Pancreas (tissue), 10 donors: ENCODE results near the gene PIK3CD. TPM values are rescaled to one million over a fixed set of nuclear protein-coding genes. Genes with fewer than 3 reads are reported as not detected.

Experiments
- ATAC-seq, 4 donors: fragments of 200-7000 bp; cut with Tn5 transposase; one replicate each; pipeline versions ENCODE4 v1.8.0 to v1.9.1; 2020; ENCODE audit warnings: mild to moderate bottlenecking in 4 of 4, moderate library complexity in 4 of 4
- DNase-seq, 6 donors: peaks; one replicate each; pipeline ENCODE4 v3.0.0-alpha.2; 2020
- FAIRE-seq: peaks from 2 replicates; lab custom pipeline; 2012; peaks lifted over from hg19 to GRCh38; lab: Jason Lieb, UNC
- H3K27ac ChIP-seq, 4 donors: fragments of 200-600 bp; sonication (generic); 1 replicate in 3 of 4; 2 replicates in 1 of 4; pipeline versions ENCODE4 v1.5.0 to v1.8.0; 2020
- H3K27me3 ChIP-seq, 4 donors: fragments of 200-600 bp; one replicate each; pipeline ENCODE4 v1.8.0; 2021
- H3K36me3 ChIP-seq, 3 donors: fragments of 200-600 bp; sonication (generic) in 1 of 3; one replicate each; pipeline versions ENCODE4 v1.5.0 to v1.8.0; 2020 to 2021
- H3K4me1 ChIP-seq, 3 donors: fragments of 200-600 bp; one replicate each; pipeline ENCODE4 v1.8.0; 2021
- H3K4me3 ChIP-seq, 4 donors: fragments of 200-600 bp; sonication (generic) in 2 of 4; one replicate each; pipeline versions ENCODE4 v1.5.0 to v1.8.0; 2020 to 2021
- H3K9me3 ChIP-seq, 4 donors: fragments of 200-600 bp; one replicate each; pipeline ENCODE4 v1.8.0; 2021
- WGBS, 2 donors: extraction: QIAGEN DNeasy Blood & Tissue Kit; methylation state at CpG; one replicate each; pipeline ENCODE4 v1.1.7; 2013; 5-methylcytosine and 5-hydroxymethylcytosine counted together
- intact Hi-C, 3 donors: fragments of 100-400 bp; cut with DNase I; formaldehyde crosslinking; loops; one replicate each; pipeline versions ENCODE4 v1.11.1 to v1.14.2; 2022
- polyA plus RNA-seq, 2 donors: library from polyadenylated mRNA; stranded (reverse); fragments of 200-250 nt; gene quantifications; one replicate each; pipeline ENCODE4 v1.2.3, GENCODE V29; 2013
- total RNA-seq, 6 donors: library from RNA; stranded (reverse); fragmentation: NEBNext Ultra II Directional in 4 of 6; extraction: Animal tissue kit (Norgen Biotek cat#: 25700) in 4 of 6; gene quantifications; one replicate each; pipeline versions ENCODE4 v1.2.1 to v1.2.4, GENCODE V29; 2021 to 2023
- TF ChIP-seq, protein P1 (sequence below), 4 donors: fragments of 200-600 bp; sonication (generic) in 3 of 4; IDR thresholded peaks; one replicate each; pipeline versions ENCODE4 v1.5.0 to v1.8.0; 2021; ENCODE audit warnings: antibody characterized with exemption in 4 of 4
- donor health status: healthy with polysubstance abuse.
- donor health status: DM: no; HTN: no; CAD: no; lungs with moderate emphysema.
- donor health status: DM: no; HTN: no; CAD: no.
- donor health status: control.
- donor health status: control.
- donor health status: Bipolar disorder and iron deficiency.
- donor health status: DM: yes; HTN: yes; CAD: no.
- donor health status: DM: no; HTN: no; CAD: no.
- donor health status: DM: no; HTN: no; CAD: no.
- donor health status: DM: yes; HTN: yes; CAD: no.

PIK3CD gene
- total and polyA plus RNA-seq, 8 donors, result 1.9 to 10.6 (median 2.3) TPM

GRCh38 chr1:9612162-9612845 is 39.2 kb upstream of the PIK3CD start:
- Histone ChIP-seq H3K4me1 (no peaks in the 10 kb centered on the region), H3K4me3 (no peak overlapping the region), H3K27me3 (no peaks in the 10 kb centered on the region), H3K9me3 (no peaks in the 10 kb centered on the region), H3K36me3 (no peaks in the 10 kb centered on the region), H3K27ac (no peak overlapping the region)
- TF ChIP-seq, protein P1, sequence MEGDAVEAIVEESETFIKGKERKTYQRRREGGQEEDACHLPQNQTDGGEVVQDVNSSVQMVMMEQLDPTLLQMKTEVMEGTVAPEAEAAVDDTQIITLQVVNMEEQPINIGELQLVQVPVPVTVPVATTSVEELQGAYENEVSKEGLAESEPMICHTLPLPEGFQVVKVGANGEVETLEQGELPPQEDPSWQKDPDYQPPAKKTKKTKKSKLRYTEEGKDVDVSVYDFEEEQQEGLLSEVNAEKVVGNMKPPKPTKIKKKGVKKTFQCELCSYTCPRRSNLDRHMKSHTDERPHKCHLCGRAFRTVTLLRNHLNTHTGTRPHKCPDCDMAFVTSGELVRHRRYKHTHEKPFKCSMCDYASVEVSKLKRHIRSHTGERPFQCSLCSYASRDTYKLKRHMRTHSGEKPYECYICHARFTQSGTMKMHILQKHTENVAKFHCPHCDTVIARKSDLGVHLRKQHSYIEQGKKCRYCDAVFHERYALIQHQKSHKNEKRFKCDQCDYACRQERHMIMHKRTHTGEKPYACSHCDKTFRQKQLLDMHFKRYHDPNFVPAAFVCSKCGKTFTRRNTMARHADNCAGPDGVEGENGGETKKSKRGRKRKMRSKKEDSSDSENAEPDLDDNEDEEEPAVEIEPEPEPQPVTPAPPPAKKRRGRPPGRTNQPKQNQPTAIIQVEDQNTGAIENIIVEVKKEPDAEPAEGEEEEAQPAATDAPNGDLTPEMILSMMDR (IDR thresholded peaks at IDR 0.05), result no peak
- ATAC-seq (no peak), DNase-seq (no peak), FAIRE-seq (no peak)
- WGBS, 2 donors, result 90 to 91% methylated on average over 11 of the region's 11 CpGs
- intact Hi-C loops, result no loop called here

GRCh38 chr1:9612871-9613624 is 38.5 kb upstream of the PIK3CD start:
- Histone ChIP-seq H3K27me3 (no peaks in the 10 kb centered on the region), H3K9me3 (no peaks in the 10 kb centered on the region), H3K27ac (no peak overlapping the region), H3K36me3 (no peaks in the 10 kb centered on the region), H3K4me1 (no peaks in the 10 kb centered on the region), H3K4me3 (no peak overlapping the region)
- DNase-seq, result peak in 2 of 6 donors; percentile 47 to 62
- 90 to 91% methylated on average over 20 of the region's 20 CpGs for WGBS, 2 donors
- no peak for ATAC-seq
- TF ChIP-seq, protein P1 (IDR thresholded peaks at IDR 0.05), result no peak
- intact Hi-C loops, result no loop called here
- no peak for FAIRE-seq

GRCh38 chr1:9613625-9614299 is 37.8 kb upstream of the PIK3CD start:
- Histone ChIP-seq H3K27me3 (no peaks in the 10 kb centered on the region), H3K36me3 (no peaks in the 10 kb centered on the region), H3K4me3 (no peak overlapping the region), H3K9me3 (no peaks in the 10 kb centered on the region), H3K27ac (no peak overlapping the region), H3K4me1 (no peaks in the 10 kb centered on the region)
- TF ChIP-seq, protein P1 (IDR thresholded peaks at IDR 0.05), result no peak
- ATAC-seq (no peak), DNase-seq (peak in 1 of 6 donors; percentile 43), FAIRE-seq (no peak)
- 85 to 86% methylated on average over 16 to 17 of the region's 17 CpGs for WGBS, 2 donors
- intact Hi-C loops, result no loop called here

DNA sequence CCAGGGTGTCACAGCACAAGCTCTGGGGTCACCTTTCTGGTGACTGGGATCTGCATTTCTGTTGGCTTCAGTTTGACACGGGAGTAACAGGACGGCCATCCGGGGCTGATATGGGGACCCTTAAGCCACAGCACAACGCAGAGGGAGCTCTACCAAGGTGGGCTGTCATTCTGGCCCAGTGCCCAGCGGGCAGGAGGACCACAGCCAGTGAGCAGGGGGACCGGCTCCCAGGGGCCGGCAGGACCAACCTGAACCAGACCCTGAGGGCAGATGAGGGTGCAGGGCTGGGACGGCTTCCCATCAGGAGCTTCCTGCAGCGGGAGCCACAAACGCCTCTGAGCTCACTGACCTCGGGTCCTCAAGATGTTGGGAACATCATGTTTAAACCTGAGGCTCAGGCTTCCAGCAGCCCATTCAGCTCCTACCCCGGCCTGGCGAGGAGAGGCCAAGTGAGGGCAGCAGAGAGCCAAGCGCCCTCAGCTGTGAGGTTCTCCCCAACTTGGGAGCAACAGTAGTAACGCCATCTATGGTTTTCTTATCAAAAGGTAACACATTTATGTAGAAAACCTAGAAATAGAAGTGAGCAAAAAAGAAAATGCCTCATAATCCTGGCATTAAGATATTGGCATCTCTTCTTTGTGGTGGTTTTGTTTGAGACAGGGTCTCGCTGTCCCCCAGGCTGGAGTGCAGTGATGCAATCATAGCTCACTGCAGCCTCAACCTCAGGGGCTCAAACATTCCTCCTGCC is 36.0 kb upstream of the PIK3CD start:
- ATAC-seq (peak in 3 of 4 donors; percentile 81 to 86 (median 81)), FAIRE-seq (no peak), DNase-seq (peak in 3 of 6 donors; percentile 48 to 76 (median 73))
- Histone ChIP-seq H3K27me3 (no peaks in the 10 kb centered on the region), H3K27ac (no peak overlapping the region), H3K9me3 (no peaks in the 10 kb centered on the region), H3K4me3 (no peak overlapping the region), H3K36me3 (no peaks in the 10 kb centered on the region), H3K4me1 (no peaks in the 10 kb centered on the region)
- WGBS, 2 donors, result 35 to 41% methylated on average over 16 of the region's 16 CpGs
- TF ChIP-seq, protein P1 (IDR thresholded peaks at IDR 0.05), result peak in 3 of 4 donors; percentile 41 to 51 (median 43)
- intact Hi-C loops, result no loop called here
